DND-41 (cell line): ENCODE measurements around the gene SLC30A2.

Source experiments
- ATAC-seq: fragments of 200-7000 bp; cut with Tn5 transposase; 3 replicates; pipeline ENCODE4 v1.9.1; 2021; ENCODE audit warnings: low read depth; ENCODE audit not compliant: insufficient read depth
- DNase-seq: peaks from one replicate; pipeline ENCODE4 v3.0.0-alpha.2; 2020
- H2AFZ ChIP-seq: 2 replicates; pipeline ENCODE4 v1.6.0; 2012; ENCODE audit warnings: low read depth, low read length
- H3K27ac ChIP-seq: 2 replicates; pipeline ENCODE4 v1.5.1; 2012; ENCODE audit warnings: low read length, inconsistent platforms
- H3K27me3 ChIP-seq: fragments of 200-600 bp; sonication (generic); 2 replicates; pipeline ENCODE4 v1.6.0; 2012; ENCODE audit warnings: low read length, mild to moderate bottlenecking, inconsistent platforms; ENCODE audit not compliant: insufficient read depth, poor library complexity
- H3K36me3 ChIP-seq: 2 replicates; pipeline ENCODE4 v1.5.1; 2012; ENCODE audit warnings: low read length, inconsistent platforms; ENCODE audit not compliant: insufficient read depth
- H3K4me1 ChIP-seq: 2 replicates; pipeline ENCODE4 v1.5.1; 2012; ENCODE audit warnings: mild to moderate bottlenecking, low read length; ENCODE audit not compliant: insufficient read depth
- H3K4me2 ChIP-seq: 2 replicates; pipeline ENCODE4 v1.6.0; 2012; ENCODE audit warnings: mild to moderate bottlenecking, moderate library complexity, low read length, inconsistent platforms; ENCODE audit not compliant: insufficient read depth
- H3K4me3 ChIP-seq, 2 experiments: fragments of 200-600 bp in 1 of 2; shearing (Covaris generic) in 1 of 2; 2 replicates each; pipeline ENCODE4 v1.5.1; 2012 to 2016; ENCODE audit warnings: inconsistent platforms in 2 of 2, low read length in 2 of 2, mild to moderate bottlenecking in 2 of 2, low read depth in 1 of 2, moderate library complexity in 1 of 2
- H3K79me2 ChIP-seq: 2 replicates; pipeline ENCODE4 v1.6.0; 2012; ENCODE audit warnings: low read length, inconsistent platforms; ENCODE audit not compliant: insufficient read depth
- H3K9ac ChIP-seq: 2 replicates; pipeline ENCODE4 v1.6.0; 2012; ENCODE audit warnings: low read depth, mild to moderate bottlenecking, inconsistent platforms, low read length, moderate library complexity
- H3K9me3 ChIP-seq: 2 replicates; pipeline ENCODE4 v1.5.1; 2012; ENCODE audit warnings: low read length, moderate library complexity, mild to moderate bottlenecking, inconsistent platforms; ENCODE audit not compliant: insufficient read depth, severe bottlenecking
- H4K20me1 ChIP-seq: 2 replicates; pipeline ENCODE4 v1.6.0; 2012; ENCODE audit warnings: low read length; ENCODE audit not compliant: insufficient read depth
- CTCF ChIP-seq: IDR thresholded peaks from 2 replicates; pipeline ENCODE4 v1.5.1; 2012; ENCODE audit warnings: borderline replicate concordance, low read length, moderate library complexity, mild to moderate bottlenecking; ENCODE audit not compliant: poor library complexity, severe bottlenecking; ENCODE audit errors: extremely low read depth
- EZH2 ChIP-seq: IDR thresholded peaks from 3 replicates; pipeline ENCODE4 v1.6.1; 2012; ENCODE audit warnings: borderline replicate concordance, low read depth, mild to moderate bottlenecking, moderate library complexity, low read length, inconsistent platforms; ENCODE audit not compliant: severe bottlenecking

Gene SLC30A2

GRCh38 chr1:26064553-26064952 is 18.6 kb upstream of the SLC30A2 start:
- no peak for DNase-seq
- Histone ChIP-seq H3K36me3 (no peaks in the 10 kb centered on the region), H2AFZ (no peak overlapping the region), H3K4me3 (no peak overlapping the region), H3K9ac (no peak overlapping the region), H3K4me2 (no peak overlapping the region), H3K9me3 (no peaks in the 10 kb centered on the region), H4K20me1 (no peaks in the 10 kb centered on the region), H3K27ac (no peak overlapping the region), H3K27me3 (peaks cover 20% of the 10 kb centered on the region), H3K4me1 (no peaks in the 10 kb centered on the region), H3K79me2 (no peaks in the 10 kb centered on the region)
- no peak for ATAC-seq
- no peak for TF ChIP-seq EZH2

GRCh38 chr1:26060832-26061574 is 15.1 kb upstream of the SLC30A2 start:
- H3K27me3 ChIP-seq = peaks cover 19% of the 10 kb centered on the region
- ATAC-seq = no peak

GRCh38 chr1:26059906-26060305 is 14.0 kb upstream of the SLC30A2 start:
- H3K27me3 ChIP-seq = peaks cover 20% of the 10 kb centered on the region
- H3K79me2 ChIP-seq = no peaks in the 10 kb centered on the region
- H3K4me1 ChIP-seq = no peaks in the 10 kb centered on the region
- no peak overlapping the region for H3K4me2 ChIP-seq
- ATAC-seq = no peak
- H3K4me3 ChIP-seq = no peak overlapping the region
- no peaks in the 10 kb centered on the region for H3K9me3 ChIP-seq
- no peak overlapping the region for H2AFZ ChIP-seq
- no peak overlapping the region for H3K9ac ChIP-seq
- no peaks in the 10 kb centered on the region for H4K20me1 ChIP-seq
- no peaks in the 10 kb centered on the region for H3K36me3 ChIP-seq
- no peak for DNase-seq
- H3K27ac ChIP-seq = no peak overlapping the region
- TF ChIP-seq CTCF (no peak), EZH2 (no peak)

More at GRCh38 chr1:26060832-26061574, 15.1 kb upstream of the SLC30A2 start:
- no peaks in the 10 kb centered on the region for H3K79me2 ChIP-seq
- H3K9ac ChIP-seq = no peak overlapping the region
- no peak overlapping the region for H2AFZ ChIP-seq
- no peaks in the 10 kb centered on the region for H3K9me3 ChIP-seq
- no peak overlapping the region for H3K4me3 ChIP-seq
- no peaks in the 10 kb centered on the region for H3K4me1 ChIP-seq
- H4K20me1 ChIP-seq = no peaks in the 10 kb centered on the region
- no peak overlapping the region for H3K27ac ChIP-seq
- DNase-seq = no peak
- TF ChIP-seq CTCF (no peak), EZH2 (no peak)
- H3K36me3 ChIP-seq = no peaks in the 10 kb centered on the region
- no peak overlapping the region for H3K4me2 ChIP-seq

GRCh38 chr1:26058052-26058595 is 12.2 kb upstream of the SLC30A2 start:
- Histone ChIP-seq H3K36me3 (no peaks in the 10 kb centered on the region), H3K9ac (no peak overlapping the region), H3K9me3 (no peaks in the 10 kb centered on the region), H3K79me2 (no peaks in the 10 kb centered on the region), H2AFZ (no peak overlapping the region), H3K4me1 (no peaks in the 10 kb centered on the region), H3K4me3 (no peak overlapping the region), H3K27me3 (peaks cover 30% of the 10 kb centered on the region), H4K20me1 (no peaks in the 10 kb centered on the region), H3K27ac (no peak overlapping the region), H3K4me2 (no peak overlapping the region)
- ATAC-seq (no peak), DNase-seq (no peak)
- TF ChIP-seq EZH2 = no peak
- no peak for TF ChIP-seq CTCF
